K562 (cell line): Measurements from ENCODE around the gene ST6GAL1. TPM values are rescaled to one million over a fixed set of nuclear protein-coding genes. Genes with fewer than 3 reads are reported as not detected.
"Not testable (repeated sequence)": the region's sequence is repeated elsewhere in the genome, so short reads cannot be mapped to it uniquely, and the experiment has no call there.

ENCODE experiments used
- ATAC-seq: fragments of 200-7000 bp; cut with Tn5 transposase; 3 replicates; pipeline ENCODE4 v1.9.1; 2020; ENCODE audit warnings: moderate library complexity
- BruUV-seq: library from RNA; stranded (reverse); fragments of 400-500 nt; replicated peaks from 2 replicates; lab custom pipeline; 2021; lab: Mats Ljungman, UMichigan
- CTCF ChIA-PET: fragments of 300-600 bp; formaldehyde crosslinking; extraction: SDS; loops from one replicate; lab custom pipeline; 2021; ENCODE audit warnings: low intra/inter-chr PET ratio; lab: Yijun Ruan, JAX
- POLR2A ChIA-PET: fragments of 300-600, 350-650 bp; sonication (Branson Sonifier 250); formaldehyde crosslinking; extraction: SDS; loops from one replicate; lab custom pipeline; 2021; ENCODE audit warnings: antibody characterized with exemption, inconsistent platforms; lab: Yijun Ruan, JAX
- DNase-seq, 4 experiments: peaks; one replicate each; pipeline versions ENCODE4 v3.0.0 to v3.0.0-alpha.2; 2011 to 2018; ENCODE audit warnings: low spot score in 3 of 4, mixed read lengths in 3 of 4; ENCODE audit errors: extremely low read depth in 1 of 4
- FAIRE-seq: peaks from 2 replicates; lab custom pipeline; 2011; peaks lifted over from hg19 to GRCh38; lab: Jason Lieb, UNC
- H2AFZ ChIP-seq: 2 replicates; pipeline ENCODE4 v1.6.0; 2011; ENCODE audit warnings: low read depth, low read length, control low read depth, inconsistent platforms
- H3K27ac ChIP-seq: fragments of 200-600 bp; 3 replicates; pipeline ENCODE4 v1.8.0; 2011; ENCODE audit warnings: low read depth, mild to moderate bottlenecking, control low read depth, inconsistent platforms, low read length, moderate library complexity, mixed read lengths; ENCODE audit errors: extremely low read depth
- H3K27me3 ChIP-seq, 2 experiments: fragments of 300-600 bp in 1 of 2; 2 replicates in 1 of 2; 3 replicates in 1 of 2; pipeline versions ENCODE4 v1.6.0 to v1.8.0; 2011; ENCODE audit warnings: inconsistent platforms in 2 of 2, low read length in 2 of 2, mild to moderate bottlenecking in 1 of 2, mixed read lengths in 1 of 2, moderate library complexity in 1 of 2; ENCODE audit not compliant: control insufficient read depth in 2 of 2, insufficient read depth in 2 of 2
- H3K36me3 ChIP-seq: fragments of 300-600 bp; 3 replicates; pipeline ENCODE4 v1.8.0; 2011; ENCODE audit warnings: mild to moderate bottlenecking, low read length, inconsistent platforms; ENCODE audit not compliant: control insufficient read depth, insufficient read depth
- H3K4me1 ChIP-seq, 2 experiments: fragments of 200-600 bp in 1 of 2; replicated peaks in 1 of 2; 2 replicates in 1 of 2; 3 replicates in 1 of 2; pipeline versions ENCODE4 v1.5.1 to v1.8.0; 2011; ENCODE audit warnings: inconsistent platforms in 2 of 2, low read length in 2 of 2, mild to moderate bottlenecking in 1 of 2, mixed read lengths in 1 of 2, moderate library complexity in 1 of 2; ENCODE audit not compliant: control insufficient read depth in 2 of 2, insufficient read depth in 2 of 2
- H3K4me2 ChIP-seq: 2 replicates; pipeline ENCODE4 v1.6.1; 2011; ENCODE audit warnings: low read length, control low read depth, inconsistent platforms, mixed read lengths; ENCODE audit not compliant: insufficient read depth
- H3K4me3 ChIP-seq: fragments of 200-600 bp; sonication (generic), shearing (Covaris generic); 2 replicates; pipeline ENCODE4 v1.5.1; 2016; ENCODE audit warnings: control low read depth, inconsistent platforms
- H3K79me2 ChIP-seq: fragments of 200-600 bp; 3 replicates; pipeline ENCODE4 v1.8.0; 2011; ENCODE audit warnings: low read length, inconsistent platforms; ENCODE audit not compliant: control insufficient read depth, insufficient read depth
- H3K9ac ChIP-seq, 2 experiments: 2 replicates each; pipeline versions ENCODE4 v1.6.0 to v1.6.1; 2011; ENCODE audit warnings: low read depth in 2 of 2, low read length in 2 of 2, control low read depth in 1 of 2, inconsistent platforms in 1 of 2, mild to moderate bottlenecking in 1 of 2, mixed read lengths in 1 of 2; ENCODE audit not compliant: insufficient read depth in 1 of 2
- H3K9me1 ChIP-seq: one replicate; pipeline ENCODE4 v1.6.0; 2011; ENCODE audit warnings: inconsistent platforms, mild to moderate bottlenecking, low read length, moderate library complexity; ENCODE audit not compliant: control insufficient read depth, insufficient read depth
- H3K9me3 ChIP-seq: replicated peaks from 2 replicates; pipeline ENCODE4 v1.5.1; 2011; ENCODE audit warnings: low read depth, low read length, inconsistent platforms; ENCODE audit not compliant: control insufficient read depth, insufficient read depth
- H4K20me1 ChIP-seq: replicated peaks from 2 replicates; pipeline ENCODE4 v1.6.1; 2011; ENCODE audit warnings: low read length, inconsistent platforms, mixed read lengths; ENCODE audit not compliant: control insufficient read depth, insufficient read depth
- ARNT ChIP-seq, 2 experiments: fragments of 450-650 bp; IDR thresholded peaks; 2 replicates each; pipeline ENCODE4 v1.6.1; 2016; ENCODE audit warnings: mild to moderate bottlenecking in 1 of 2
- BCOR ChIP-seq: fragments of 450-650 bp; IDR thresholded peaks from 2 replicates; pipeline ENCODE4 v1.6.1; 2016
- CBFA2T3 ChIP-seq: fragments of 450-650 bp; IDR thresholded peaks from 2 replicates; pipeline ENCODE4 v1.6.1; 2017
- CHAMP1 ChIP-seq: fragments of 450-650 bp; IDR thresholded peaks from 2 replicates; pipeline ENCODE4 v1.6.1; 2016; ENCODE audit warnings: mild to moderate bottlenecking
- GTF2A2 ChIP-seq: IDR thresholded peaks from 2 replicates; pipeline ENCODE4 v1.6.1; 2016; ENCODE audit warnings: mild to moderate bottlenecking, missing genetic modification characterization, missing compliant biosample characterization
- HDAC1 ChIP-seq, 2 experiments: fragments of 450-650 bp; IDR thresholded peaks; 2 replicates each; pipeline ENCODE4 v1.6.1; 2016 to 2017; ENCODE audit warnings: inconsistent platforms in 1 of 2, mild to moderate bottlenecking in 1 of 2, moderate library complexity in 1 of 2
- HDAC2 ChIP-seq: fragments of 450-650 bp; IDR thresholded peaks from 2 replicates; pipeline ENCODE4 v1.6.1; 2016; ENCODE audit warnings: mild to moderate bottlenecking
- KDM1A ChIP-seq, 2 experiments: fragments of 450-650 bp; IDR thresholded peaks; 2 replicates each; pipeline ENCODE4 v1.6.1; 2016; ENCODE audit warnings: mild to moderate bottlenecking in 2 of 2
- RBM25 ChIP-seq: fragments of 200-400 bp; formaldehyde crosslinking; IDR thresholded peaks from 2 replicates; pipeline ENCODE4 v1.6.1; 2018; ENCODE audit warnings: low read length, low read depth, moderate library complexity; ENCODE audit not compliant: severe bottlenecking
- SMARCA5 ChIP-seq: fragments of 450-650 bp; IDR thresholded peaks from 2 replicates; pipeline ENCODE4 v1.6.1; 2016
- ZNF146 ChIP-seq: IDR thresholded peaks from one replicate; pipeline ENCODE4 v1.6.1; 2018; ENCODE audit warnings: missing compliant biosample characterization; ENCODE audit not compliant: unreplicated experiment
- WGBS: fragments of 100-300 bp; shearing (Covaris generic); methylation state at CpG from one replicate; pipeline ENCODE4 v1.1.6; 2016; ENCODE audit warnings: low coverage, mixed read lengths; ENCODE audit not compliant: insufficient coverage; ENCODE audit errors: missing lambda C conversion rate; 5-methylcytosine and 5-hydroxymethylcytosine counted together
- in situ Hi-C: fragments of 300-500 bp; cut with MboI; formaldehyde crosslinking; loops from 4 replicates; pipeline ENCODE4 v1.15.0; 2018; ENCODE audit warnings: inconsistent platforms, mixed read lengths
- intact Hi-C: fragments of 100-400 bp; cut with micrococcal nuclease; formaldehyde crosslinking; loops from 2 replicates; pipeline ENCODE4 v1.14.2; 2022
- polyA plus RNA-seq, 8 experiments: library from polyadenylated mRNA; depleted of rRNA in 4 of 8; stranded (reverse) in 5 of 8; unstranded in 3 of 8; fragments of >200 nt; fragmentation: Nextera tagmentation in 2 of 8; fragmentation: Illumina TruSeq in 1 of 8; extraction: Ambion mirVana in 2 of 8; extraction: Trizol in 1 of 8; gene quantifications; 2 replicates each; pipeline versions ENCODE4 v1.2.1 to v1.2.3, GENCODE V29; 2011 to 2014; ENCODE audit warnings: inconsistent platforms in 1 of 8, missing spikeins in 1 of 8
- total RNA-seq, 7 experiments: library from RNA; depleted of rRNA in 6 of 7; stranded (reverse); fragments of >200 nt in 6 of 7; fragmentation: Illumina TruSeq in 2 of 7; extraction: Trizol in 2 of 7; gene quantifications; 2 replicates each; pipeline versions ENCODE4 v1.2.1 to v1.2.3, GENCODE V29; 2011 to 2021; ENCODE audit warnings: low replicate concordance in 1 of 7

ST6GAL1 gene
- total and polyA plus RNA-seq, 9 of the 15 experiments (the other 6 are each of a cell fraction or from before 2014, with no cell fraction given) = 31.9 to 145 (median 71.0) TPM

- H2AFZ ChIP-seq, BruUV-seq, DNase-seq, ATAC-seq, FAIRE-seq, H3K27me3 ChIP-seq, H4K20me1 ChIP-seq, POLR2A ChIA-PET, H3K9me3 ChIP-seq, in situ Hi-C loops, H3K4me2 ChIP-seq, H3K4me3 ChIP-seq, H3K9me1 ChIP-seq, CTCF ChIA-PET, H3K9ac ChIP-seq: not testable (repeated sequence)
- intact Hi-C loops = loop anchor here (2.0 to 5.0 kb wide), 2 partner anchors 71 to 93 kb away; partner anchors contain the start of gene ST6GAL1
- Histone ChIP-seq H3K27ac (peak overlapping the region; percentile 85; the same call in 2 of the 3 replicates), H3K36me3 (peaks cover 19% of the 10 kb centered on the region), H3K79me2 (peaks cover 47% of the 10 kb centered on the region), H3K4me1 (peaks cover 40 to 58% of the 10 kb centered on the region in 2 experiments)
- TF ChIP-seq ZNF146 (CRISPR knock-in tag) (peak; percentile 100), KDM1A (IDR thresholded peaks at IDR 0.05) (peak; percentile 75 to 88), BCOR (peak; percentile 92), GTF2A2 (tag) (0 out of 2 replicates have a peak, but pooled peaks have one; percentile 30), HDAC2 (0 out of 2 replicates have a peak, but pooled peaks have one; percentile 44), SMARCA5 (peak; percentile 83), CHAMP1 (peak; percentile 41; the same call in 1 of the 2 replicates), HDAC1 (IDR thresholded peaks at IDR 0.05) (0 out of 4 replicates have a peak, but pooled peaks of 1 of the 2 experiments have one; percentile 36), CBFA2T3 (0 out of 2 replicates have a peak, but pooled peaks have one; percentile 2), RBM25 (peak; percentile 58), ARNT (IDR thresholded peaks at IDR 0.05) (0 out of 4 replicates have a peak, but pooled peaks of 1 of the 2 experiments have one; percentile 61)
- 88% methylated on average over 2 of the region's 2 CpGs for WGBS
Observed at GRCh38 chr3:187023340-187023739, 93.0 kb downstream of the ST6GAL1 start.
